ENCODE measurements around the gene ATP6V0D1. TPM values are rescaled to one million over a fixed set of nuclear protein-coding genes. Genes with fewer than 3 reads are reported as not detected.
"Not testable (repeated sequence)": the region's sequence is repeated elsewhere in the genome, so short reads cannot be mapped to it uniquely, and the experiment has no call there.

The ATP6V0D1 gene
- 89.2 TPM for total RNA-seq

- DNase-seq (ENCODE audit: low spot score): peak; percentile 100
These were observed at the start of gene ATP6V0D1 for GRCh38 chr16:67480833-67481560. Gene ATP6V0D1, minus strand, starts transcription at chr16:67481157. Its CDS starts 71 bp downstream, at chr16:67481086.

- DNase-seq (ENCODE audit: low spot score): peak; percentile 78
These were observed 49.3 kb upstream of the ATP6V0D1 start for GRCh38 chr16:67530013-67530939.

DNA sequence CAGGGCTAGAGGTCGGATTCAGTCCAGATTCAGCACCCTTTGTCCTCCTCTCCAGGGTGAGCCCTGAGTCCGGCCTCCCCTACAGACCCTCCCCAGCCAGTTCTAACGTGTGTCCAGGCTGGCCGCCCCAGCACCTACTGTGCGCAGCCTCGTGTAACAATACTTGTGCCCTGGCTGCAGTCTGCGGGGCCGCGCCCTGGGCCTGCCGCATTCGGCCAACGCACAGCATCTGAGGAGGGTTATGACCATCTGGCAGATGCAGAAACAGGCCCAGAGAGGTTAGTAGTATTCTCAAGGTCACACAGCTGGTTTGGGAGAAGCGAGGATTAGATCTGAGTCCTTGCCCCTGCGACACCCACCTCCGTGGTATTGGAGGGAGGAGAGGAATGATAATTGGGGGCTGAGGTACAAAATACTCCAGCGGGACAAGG lies 48.6 kb upstream of the ATP6V0D1 start:
- no peak for DNase-seq (ENCODE audit: low spot score)

DNA sequence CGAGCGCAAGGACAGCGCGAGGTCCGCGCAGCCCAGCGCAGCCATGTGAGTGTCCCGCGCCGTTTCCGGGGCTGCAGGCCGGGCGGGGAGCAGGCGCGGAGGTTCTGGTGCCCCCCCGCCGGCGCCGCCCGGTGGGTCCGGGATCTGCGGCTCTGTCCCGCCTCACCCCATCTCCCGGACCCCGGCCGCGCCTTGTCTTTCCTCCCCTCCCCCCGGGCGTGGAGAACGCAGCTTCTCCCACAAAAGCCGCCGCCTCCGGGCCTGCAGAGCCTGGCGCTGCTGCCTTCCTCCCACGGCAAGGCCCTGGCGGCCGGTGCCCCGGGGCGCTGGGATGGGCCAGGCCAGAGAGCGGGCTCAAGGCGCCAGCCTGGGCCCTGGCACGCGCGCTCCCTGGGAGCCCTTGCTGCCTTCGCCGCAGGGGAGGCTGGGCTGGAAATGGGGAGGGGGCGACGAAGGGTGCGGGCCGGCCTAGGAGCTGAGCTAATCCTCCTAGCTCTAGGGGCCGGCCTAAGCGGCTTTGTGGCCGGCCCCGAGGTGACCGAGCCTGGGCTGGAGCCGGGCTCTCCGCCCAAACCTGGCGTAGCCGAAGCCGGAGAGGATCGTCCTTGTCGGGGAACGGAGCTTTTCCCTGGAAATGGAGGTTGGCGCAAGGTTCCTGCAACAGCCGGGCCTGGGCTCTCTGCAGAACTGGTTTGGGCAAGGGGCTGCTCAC lies 48.1 kb upstream of the ATP6V0D1 start:
- DNase-seq (ENCODE audit: low spot score): no peak

GRCh38 chr16:67528222-67528869 lies 47.4 kb upstream of the ATP6V0D1 start, which contains the start of gene RIPOR1:
Gene RIPOR1, plus strand, starts transcription at chr16:67528829. Its CDS starts 9,618 bp downstream, at chr16:67538447.
- no peak for DNase-seq (ENCODE audit: low spot score)

DNA sequence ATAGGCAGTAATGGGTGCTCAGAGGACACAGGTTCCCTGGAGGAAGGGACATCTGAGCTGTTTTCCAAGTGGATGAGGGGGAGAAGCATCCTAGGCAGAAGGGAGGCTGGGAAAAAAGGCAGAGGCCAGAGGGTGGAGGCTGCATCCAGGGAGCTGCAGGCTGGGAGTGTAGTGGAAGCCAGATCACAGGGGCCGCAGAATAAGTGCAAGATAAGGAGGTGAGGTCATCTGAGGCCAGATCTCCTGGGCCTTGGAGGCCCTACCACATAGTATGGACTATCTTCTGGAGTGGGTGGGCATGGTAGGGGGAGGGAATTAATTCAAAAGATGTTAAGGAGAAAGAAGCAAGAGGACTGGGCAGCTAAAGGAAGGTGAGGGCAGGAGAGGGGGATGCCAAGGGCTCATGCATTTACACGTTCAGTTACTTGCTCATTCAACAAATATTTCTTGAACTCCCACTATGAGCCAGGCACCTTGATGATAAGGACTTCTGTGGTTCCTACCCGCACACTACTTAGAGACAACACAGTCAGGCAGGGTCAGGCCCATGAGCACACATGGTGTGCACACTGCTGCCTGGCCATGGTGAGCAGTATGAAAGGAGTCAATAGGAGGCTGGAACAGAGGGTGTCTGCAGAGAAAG lies 45.3 kb upstream of the ATP6V0D1 start:
- no peak for DNase-seq (ENCODE audit: low spot score)

DNA sequence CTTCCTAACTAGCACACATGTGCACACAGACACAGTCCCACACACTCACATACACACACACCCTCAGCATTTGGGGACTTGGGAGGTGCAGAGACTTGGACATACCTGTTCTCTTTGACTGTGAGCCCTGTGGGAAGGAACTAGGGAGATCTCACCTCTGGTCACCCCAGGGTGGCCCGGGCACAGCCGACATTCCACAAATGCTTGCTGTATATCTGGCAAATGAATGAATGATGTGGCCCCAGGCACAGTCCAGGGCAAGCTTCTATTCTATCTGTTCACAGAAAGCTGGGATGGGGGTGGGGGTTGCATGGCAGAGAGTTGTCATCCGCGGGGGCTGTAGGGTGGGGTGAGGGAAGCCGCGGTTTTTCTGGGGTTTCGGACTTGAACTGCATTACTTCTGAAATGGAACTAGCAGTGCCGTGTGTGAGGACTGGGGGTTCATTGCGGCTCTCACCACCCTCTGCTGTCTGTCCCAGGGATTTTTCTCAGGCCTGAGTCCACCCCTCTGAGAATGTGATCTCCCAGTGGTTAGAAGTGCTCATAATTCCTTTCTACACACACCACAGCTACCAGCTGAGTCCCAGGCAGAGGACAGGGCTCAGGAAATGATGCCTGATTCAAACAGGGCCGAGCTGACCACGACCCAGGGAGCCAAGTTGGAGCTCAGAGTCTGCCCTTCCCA lies 44.4 kb upstream of the ATP6V0D1 start:
- DNase-seq (ENCODE audit: low spot score): no peak

- DNase-seq (ENCODE audit: low spot score): peak; percentile 97
These were observed 40.3 kb upstream of the ATP6V0D1 start for GRCh38 chr16:67521095-67521804.

GRCh38 chr16:67519242-67519641 lies 38.3 kb upstream of the ATP6V0D1 start:
- DNase-seq (ENCODE audit: low spot score): no peak

- DNase-seq (ENCODE audit: low spot score): no peak
These were observed 37.7 kb upstream of the ATP6V0D1 start for GRCh38 chr16:67518676-67519075.

- no peak for DNase-seq (ENCODE audit: low spot score)
These were observed 36.9 kb upstream of the ATP6V0D1 start for GRCh38 chr16:67517661-67518423.

- no peak for DNase-seq (ENCODE audit: low spot score)
These were observed 36.1 kb upstream of the ATP6V0D1 start for GRCh38 chr16:67517155-67517445.

GRCh38 chr16:67516296-67517154 lies 35.6 kb upstream of the ATP6V0D1 start:
- DNase-seq (ENCODE audit: low spot score): no peak

GRCh38 chr16:67514382-67514828 lies 33.4 kb upstream of the ATP6V0D1 start:
- DNase-seq (ENCODE audit: low spot score): peak; percentile 76

DNA sequence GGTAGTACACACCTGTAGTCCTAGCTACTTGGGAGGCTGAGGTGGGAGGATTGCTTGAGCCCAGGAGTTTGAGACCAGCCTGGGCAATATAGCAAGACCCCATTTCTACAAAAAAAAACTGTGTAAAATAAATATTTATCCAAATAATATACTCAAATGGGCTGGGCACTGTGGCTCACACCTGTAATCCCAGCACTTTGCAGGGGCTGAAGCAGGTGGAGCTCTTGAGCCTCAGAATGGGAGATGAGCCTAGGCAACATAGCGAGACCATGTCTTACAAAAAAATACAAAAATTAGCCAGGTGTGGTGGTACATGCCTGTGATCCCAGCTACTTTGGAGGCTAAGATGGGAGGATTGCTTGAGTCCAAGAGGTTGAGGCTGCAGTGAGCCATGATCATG lies 32.9 kb upstream of the ATP6V0D1 start:
- DNase-seq (ENCODE audit: low spot score): not testable (repeated sequence)

GRCh38 chr16:67509016-67509415 lies 28.1 kb upstream of the ATP6V0D1 start:
- DNase-seq (ENCODE audit: low spot score): no peak

DNA sequence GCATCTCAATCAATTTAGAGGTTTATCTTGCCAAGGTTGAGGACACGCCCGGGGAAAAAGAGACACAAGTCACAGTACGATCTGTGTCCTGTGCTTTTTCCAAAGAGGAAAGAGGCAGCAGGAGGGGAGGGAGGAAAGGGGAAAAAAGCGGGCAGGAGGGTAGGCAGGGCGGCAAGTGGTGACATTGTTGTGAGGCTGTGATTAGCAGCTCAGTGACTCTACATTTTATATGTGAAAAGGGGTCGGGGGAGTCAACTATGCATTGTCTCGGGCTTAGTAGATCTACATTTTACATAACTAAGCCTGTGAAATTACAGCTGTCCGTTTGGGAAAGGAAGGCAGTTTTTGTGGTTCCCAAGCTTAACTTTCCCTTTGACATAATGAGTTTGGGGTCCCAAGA lies 25.5 kb upstream of the ATP6V0D1 start:
- no peak for DNase-seq (ENCODE audit: low spot score)
